ENCODE measurements around the gene YBX2. TPM values are rescaled to one million over a fixed set of nuclear protein-coding genes. Genes with fewer than 3 reads are reported as not detected.

Gene YBX2
- total RNA-seq, 1 experiment from 2014 or later: 54.9 TPM

DNA sequence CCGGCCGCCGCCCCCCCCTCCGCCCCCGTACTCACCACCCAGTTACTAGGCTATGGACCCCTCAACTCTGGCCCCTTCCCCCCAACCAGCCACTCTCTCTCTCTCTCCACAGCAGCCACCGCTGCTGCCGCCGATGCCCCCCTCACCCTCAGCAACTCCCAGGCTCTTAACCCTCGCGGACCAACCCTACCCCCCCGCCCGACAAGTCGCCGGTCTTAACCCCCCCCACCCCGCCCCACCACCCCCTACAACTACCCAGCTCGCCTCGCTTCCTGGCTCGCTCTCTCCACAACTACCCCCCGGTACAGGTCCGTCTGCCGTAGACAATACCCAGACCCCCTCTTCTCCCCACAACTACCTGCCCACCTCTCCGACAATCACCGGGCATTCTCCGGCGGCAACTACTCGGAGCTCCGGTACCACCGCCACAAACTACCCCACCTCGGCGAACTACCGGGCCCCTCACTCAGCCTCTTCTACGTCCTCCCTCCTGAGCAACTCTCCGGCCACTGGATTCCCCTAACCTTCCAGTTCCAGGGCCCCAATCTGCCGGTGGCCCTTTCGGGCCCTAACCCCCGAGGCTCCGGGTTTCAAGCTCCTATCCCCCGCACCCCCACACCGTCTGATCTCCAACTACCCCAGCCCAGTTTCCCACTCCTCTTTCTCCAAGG lies 55.9 kb downstream of the YBX2 start:
- H3K36me3 ChIP-seq (ENCODE audit: control insufficient read depth, insufficient read depth, low read length): peaks cover 7% of the 10 kb centered on the region
- ChIA-PET CTCF (no interaction called here), POLR2A (interaction anchor here (0.5 kb wide), 1 partner anchor 28 kb away, joined by 3 read pairs; no protein-coding TSS in a partner anchor)
- H3K9me3 ChIP-seq (ENCODE audit: control insufficient read depth, insufficient read depth, low read depth, low read length): no peaks in the 10 kb centered on the region
- H3K27ac ChIP-seq (ENCODE audit: low read length): peak overlapping the region; percentile 96
- intact Hi-C loops (cut with micrococcal nuclease; ENCODE audit: unreplicated experiment) (no loop called here), in situ Hi-C loops (cut with HindIII; ENCODE audit: low pct_unique_long_range_greater_than_20kb, low sequenced_read_pairs) (no loop called here)
- peaks cover 43% of the 10 kb centered on the region for H3K4me1 ChIP-seq (ENCODE audit: control insufficient read depth, insufficient read depth, low read length)
- no peak for DNase-seq (ENCODE audit: low read depth, low spot score)
- no peaks in the 10 kb centered on the region for H3K27me3 ChIP-seq (ENCODE audit: control insufficient read depth, insufficient read depth, low read length)
- ATAC-seq: no peak
- H3K4me3 ChIP-seq (ENCODE audit: low read depth in 2 of 2, low read length in 2 of 2): peak overlapping the region; percentile 79 to 83
- TF ChIP-seq SIN3A (IDR thresholded peaks at IDR 0.05; ENCODE audit: borderline replicate concordance, insufficient read depth, low read depth, low read length): no peak
- 0 out of 2 replicates have a peak, but pooled peaks have one; percentile 28 for TF ChIP-seq POLR2AphosphoS5 (IDR thresholded peaks at IDR 0.05; ENCODE audit: low read depth, low read length)
- BruUV-seq (replicated peaks): no TSS peak

Other genes starting within 250 kb of the YBX2 start
- not detected for gene CLEC10A, start 214.4 kb downstream of the YBX2 start, total RNA-seq (2021; ENCODE audit: unreplicated experiment)
- 0.21 TPM for gene ASGR2, start 179.8 kb downstream of the YBX2 start, total RNA-seq (2021; ENCODE audit: unreplicated experiment)
- gene ASGR1, start 115.3 kb downstream of the YBX2 start, total RNA-seq (2021; ENCODE audit: unreplicated experiment): 1.3 TPM
- gene DLG4, start 74.8 kb downstream of the YBX2 start, total RNA-seq (2021; ENCODE audit: unreplicated experiment): 32.4 TPM
- 305 TPM for gene ACADVL, start 74.7 kb downstream of the YBX2 start, total RNA-seq (2021; ENCODE audit: unreplicated experiment)
- 84.2 TPM for gene DVL2, start 60.1 kb downstream of the YBX2 start, total RNA-seq (2021; ENCODE audit: unreplicated experiment)
- gene PHF23, start 55.2 kb downstream of the YBX2 start, total RNA-seq (2021; ENCODE audit: unreplicated experiment): 69.3 TPM
- 289 TPM for gene GABARAP, start 52.2 kb downstream of the YBX2 start, total RNA-seq (2021; ENCODE audit: unreplicated experiment)
- 132 TPM for gene CTDNEP1, start 42.9 kb downstream of the YBX2 start, total RNA-seq (2021; ENCODE audit: unreplicated experiment)
- 89.5 TPM for gene ELP5, start 42.4 kb downstream of the YBX2 start, total RNA-seq (2021; ENCODE audit: unreplicated experiment)
- 43.1 TPM for gene CLDN7, start 32.2 kb downstream of the YBX2 start, total RNA-seq (2021; ENCODE audit: unreplicated experiment)
- gene SLC2A4, start 12.9 kb downstream of the YBX2 start, total RNA-seq (2021; ENCODE audit: unreplicated experiment): 0.31 TPM
- 728 TPM for gene EIF5A, start 13.0 kb upstream of the YBX2 start, total RNA-seq (2021; ENCODE audit: unreplicated experiment)
- gene GPS2, start 20.7 kb upstream of the YBX2 start, total RNA-seq (2021; ENCODE audit: unreplicated experiment): 96.6 TPM
- 58.9 TPM for gene NEURL4, start 34.7 kb upstream of the YBX2 start, total RNA-seq (2021; ENCODE audit: unreplicated experiment)
- gene ACAP1, start 41.9 kb upstream of the YBX2 start, total RNA-seq (2021; ENCODE audit: unreplicated experiment): 2.7 TPM
- gene KCTD11, start 57.5 kb upstream of the YBX2 start, total RNA-seq (2021; ENCODE audit: unreplicated experiment): 11.0 TPM
- gene TMEM95, start 60.5 kb upstream of the YBX2 start, total RNA-seq (2021; ENCODE audit: unreplicated experiment): not detected
- 6.2 TPM for gene TNK1, start 86.5 kb upstream of the YBX2 start, total RNA-seq (2021; ENCODE audit: unreplicated experiment)
- gene PLSCR3, start 99.9 kb upstream of the YBX2 start, total RNA-seq (2021; ENCODE audit: unreplicated experiment): 32.0 TPM
- gene TMEM256, start 109.5 kb upstream of the YBX2 start, total RNA-seq (2021; ENCODE audit: unreplicated experiment): 35.8 TPM
- gene NLGN2, start 113.2 kb upstream of the YBX2 start, total RNA-seq (2021; ENCODE audit: unreplicated experiment): 33.6 TPM
- not detected for gene SPEM1, start 125.7 kb upstream of the YBX2 start, total RNA-seq (2021; ENCODE audit: unreplicated experiment)
- gene SPEM2, start 131.0 kb upstream of the YBX2 start, total RNA-seq (2021; ENCODE audit: unreplicated experiment): not detected
- not detected for gene SPEM3, start 134.2 kb upstream of the YBX2 start, total RNA-seq (2021; ENCODE audit: unreplicated experiment)
- 8.5 TPM for gene TMEM102, start 140.8 kb upstream of the YBX2 start, total RNA-seq (2021; ENCODE audit: unreplicated experiment)
- 4.4 TPM for gene FGF11, start 144.9 kb upstream of the YBX2 start, total RNA-seq (2021; ENCODE audit: unreplicated experiment)
- gene CHRNB1, start 150.4 kb upstream of the YBX2 start, total RNA-seq (2021; ENCODE audit: unreplicated experiment): 14.3 TPM
- 24.9 TPM for gene ZBTB4, start 185.0 kb upstream of the YBX2 start, total RNA-seq (2021; ENCODE audit: unreplicated experiment)
- not detected for gene SLC35G6, start 186.8 kb upstream of the YBX2 start, total RNA-seq (2021; ENCODE audit: unreplicated experiment)
- gene POLR2A, start 189.7 kb upstream of the YBX2 start, total RNA-seq (2021; ENCODE audit: unreplicated experiment): 181 TPM

All from Panc1 (cell line).